HepG2 (cell line): ENCODE results near the gene TRAPPC10. TPM values are rescaled to one million over a fixed set of nuclear protein-coding genes. Genes with fewer than 3 reads are reported as not detected.

ENCODE experiments used
- ATAC-seq: fragments of 200-7000 bp; cut with Tn5 transposase; 3 replicates; pipeline ENCODE4 v1.9.1; 2020; ENCODE audit warnings: mild to moderate bottlenecking, moderate library complexity
- BruUV-seq: library from RNA; stranded (reverse); fragments of 400-500 nt; replicated peaks from 2 replicates; lab custom pipeline; 2021; lab: Mats Ljungman, UMichigan
- CTCF ChIA-PET: fragments of 300-600 bp; formaldehyde crosslinking; extraction: SDS; loops from one replicate; lab custom pipeline; 2021; ENCODE audit warnings: low total read pairs, inconsistent platforms, low intra/inter-chr PET ratio; lab: Yijun Ruan, JAX
- POLR2A ChIA-PET: fragments of 350-600 bp; sonication (Branson Sonifier 250); formaldehyde crosslinking; loops from one replicate; lab custom pipeline; 2020; ENCODE audit warnings: antibody characterized with exemption, inconsistent platforms; lab: Yijun Ruan, JAX
- DNase-seq: peaks from one replicate; pipeline ENCODE4 v3.0.0-alpha.2; 2015; ENCODE audit warnings: low spot score
- FAIRE-seq: peaks from 3 replicates; lab custom pipeline; 2011; peaks lifted over from hg19 to GRCh38; lab: Jason Lieb, UNC
- H2AFZ ChIP-seq: one replicate; pipeline ENCODE4 v1.6.1; 2011; ENCODE audit warnings: low read length, inconsistent platforms
- H3K27ac ChIP-seq: fragments of 300-600 bp; 3 replicates; pipeline ENCODE4 v1.8.0; 2011; ENCODE audit warnings: mixed run types, mild to moderate bottlenecking, mixed read lengths, low read length, inconsistent platforms; ENCODE audit not compliant: insufficient read depth; ENCODE audit errors: extremely low read length
- H3K27me3 ChIP-seq, 2 experiments: fragments of 200-600 bp in 1 of 2; 2 replicates in 1 of 2; 3 replicates in 1 of 2; pipeline versions ENCODE4 v1.6.0 to v1.8.0; 2011; ENCODE audit warnings: low read length in 2 of 2, mild to moderate bottlenecking in 2 of 2, moderate library complexity in 2 of 2, inconsistent platforms in 1 of 2; ENCODE audit not compliant: insufficient read depth in 2 of 2, control insufficient read depth in 1 of 2
- H3K36me3 ChIP-seq, 2 experiments: fragments of 200-600 bp in 1 of 2; replicated peaks in 1 of 2; 2 replicates in 1 of 2; 3 replicates in 1 of 2; pipeline versions ENCODE4 v1.5.1 to v1.8.0; 2011; ENCODE audit warnings: low read length in 2 of 2, inconsistent platforms in 1 of 2; ENCODE audit not compliant: insufficient read depth in 2 of 2, control insufficient read depth in 1 of 2
- H3K4me1 ChIP-seq: 2 replicates; pipeline ENCODE4 v1.5.1; 2012; ENCODE audit warnings: low read length, inconsistent platforms; ENCODE audit not compliant: insufficient read depth
- H3K4me2 ChIP-seq: 2 replicates; pipeline ENCODE4 v1.6.0; 2011; ENCODE audit warnings: low read depth, low read length, inconsistent platforms
- H3K4me3 ChIP-seq, 3 experiments: fragments of 200-600 bp in 1 of 3; sonication (generic), shearing (Covaris generic) in 1 of 3; replicated peaks in 1 of 3; 2 replicates each; pipeline ENCODE4 v1.5.1; 2011 to 2016; ENCODE audit warnings: low read length in 3 of 3, inconsistent platforms in 2 of 3, low read depth in 2 of 3, mild to moderate bottlenecking in 2 of 3, control low read depth in 1 of 3, mixed read lengths in 1 of 3; ENCODE audit not compliant: insufficient read depth in 1 of 3
- H3K79me2 ChIP-seq: one replicate; pipeline ENCODE4 v1.6.1; 2011; ENCODE audit warnings: low read length, inconsistent platforms; ENCODE audit not compliant: insufficient read depth
- H3K9ac ChIP-seq: 2 replicates; pipeline ENCODE4 v1.6.0; 2011; ENCODE audit warnings: mild to moderate bottlenecking, low read depth, low read length, inconsistent platforms; ENCODE audit not compliant: insufficient read depth
- H3K9me3 ChIP-seq: 2 replicates; pipeline ENCODE4 v1.5.1; 2012; ENCODE audit warnings: mild to moderate bottlenecking, low read length
- H4K20me1 ChIP-seq: 2 replicates; pipeline ENCODE4 v1.6.0; 2011; ENCODE audit warnings: inconsistent platforms, mild to moderate bottlenecking, low read length, moderate library complexity; ENCODE audit not compliant: insufficient read depth
- KLF16 ChIP-seq, 2 experiments: sonication (generic) in 1 of 2; formaldehyde crosslinking in 1 of 2; IDR thresholded peaks; 2 replicates each; pipeline versions ENCODE4 v1.6.1 to v1.8.0; 2016 to 2023; ENCODE audit warnings: missing genetic modification reagents in 2 of 2, missing compliant biosample characterization in 1 of 2
- MAFG ChIP-seq: sonication (generic); formaldehyde crosslinking; IDR thresholded peaks from 2 replicates; pipeline ENCODE4 v1.5.1; 2020; ENCODE audit warnings: mild to moderate bottlenecking, missing genetic modification reagents
- MEF2D ChIP-seq: sonication (generic); formaldehyde crosslinking; IDR thresholded peaks from 2 replicates; pipeline ENCODE4 v1.5.1; 2020; ENCODE audit warnings: mild to moderate bottlenecking, missing genetic modification reagents
- NR2F2 ChIP-seq: IDR thresholded peaks from 2 replicates; pipeline ENCODE4 v1.6.1; 2012; ENCODE audit warnings: low read depth, inconsistent platforms, borderline replicate concordance
- PPARG ChIP-seq: conservative IDR thresholded peaks from 2 replicates; pipeline ENCODE4 v1.6.1; 2016; ENCODE audit warnings: missing biosample characterization, missing genetic modification reagents
- PRMT3 ChIP-seq: sonication (generic); formaldehyde crosslinking; IDR thresholded peaks from 2 replicates; pipeline ENCODE4 v1.8.1; 2022; ENCODE audit warnings: low read depth, mild to moderate bottlenecking, moderate library complexity, missing genetic modification reagents, borderline replicate concordance
- PRPF4 ChIP-seq: fragments of 200-400 bp; formaldehyde crosslinking; IDR thresholded peaks from 2 replicates; pipeline ENCODE4 v1.6.1; 2016; ENCODE audit warnings: low read length, low read depth; ENCODE audit not compliant: poor library complexity, severe bottlenecking
- SKI ChIP-seq: fragments of 450-650 bp; IDR thresholded peaks from one replicate; pipeline ENCODE4 v1.6.1; 2018; ENCODE audit warnings: mild to moderate bottlenecking; ENCODE audit not compliant: partially characterized antibody
- ZFP62 ChIP-seq: sonication (generic); formaldehyde crosslinking; IDR thresholded peaks from 2 replicates; pipeline ENCODE4 v1.4.0; 2020; ENCODE audit warnings: missing genetic modification reagents
- ZFY ChIP-seq: sonication (generic); formaldehyde crosslinking; IDR thresholded peaks from 2 replicates; pipeline ENCODE4 v1.4.0; 2020; ENCODE audit warnings: missing genetic modification reagents
- ZNF773 ChIP-seq: sonication (generic); formaldehyde crosslinking; IDR thresholded peaks from 2 replicates; pipeline ENCODE4 v1.4.0; 2020; ENCODE audit warnings: missing genetic modification reagents, borderline replicate concordance
- ZZZ3 ChIP-seq: sonication (generic); formaldehyde crosslinking; IDR thresholded peaks from 2 replicates; pipeline ENCODE4 v1.4.0; 2020; ENCODE audit warnings: missing genetic modification reagents, mild to moderate bottlenecking, borderline replicate concordance
- WGBS: methylation state at CpG from one replicate; pipeline ENCODE4 v1.1.6; 2017; ENCODE audit warnings: low lambda C conversion rate; 5-methylcytosine and 5-hydroxymethylcytosine counted together
- in situ Hi-C: cut with HindIII; loops from 2 replicates; pipeline ENCODE4 v1.10.0; 2017; ENCODE audit warnings: low pct_unique_long_range_greater_than_20kb; ENCODE audit not compliant: extremely low pct_ligation_motif_present
- intact Hi-C: fragments of 100-400 bp; cut with micrococcal nuclease; formaldehyde crosslinking; loops from one replicate; pipeline ENCODE4 v1.10.0; 2022; ENCODE audit not compliant: unreplicated experiment
- polyA plus RNA-seq, 8 experiments: library from polyadenylated mRNA; depleted of rRNA in 3 of 8; stranded (reverse) in 7 of 8; unstranded in 1 of 8; fragments of >200 nt; fragmentation: Illumina TruSeq in 4 of 8; extraction: Trizol in 4 of 8; gene quantifications; 2 replicates each; pipeline versions ENCODE4 v1.2.1 to v1.2.3, GENCODE V29; 2011 to 2016; ENCODE audit warnings: low read depth in 4 of 8, missing spikeins in 1 of 8, mixed read lengths in 1 of 8; ENCODE audit not compliant: insufficient read depth in 1 of 8
- total RNA-seq, 5 experiments: library from RNA; depleted of rRNA; stranded (reverse); fragments of >200 nt; fragmentation: Illumina TruSeq; extraction: Trizol; gene quantifications; 2 replicates each; pipeline ENCODE4 v1.2.3, GENCODE V29; 2016; ENCODE audit warnings: low read depth in 1 of 5
- TF ChIP-seq, protein P1 (sequence below): sonication (generic); formaldehyde crosslinking; IDR thresholded peaks from 2 replicates; pipeline ENCODE4 v1.9.0; 2021; ENCODE audit warnings: missing genetic modification reagents, mild to moderate bottlenecking, borderline replicate concordance
- TF ChIP-seq, protein P2 (sequence below): sonication (generic); formaldehyde crosslinking; IDR thresholded peaks from 2 replicates; pipeline ENCODE4 v1.5.0; 2020; ENCODE audit warnings: missing genetic modification reagents, mild to moderate bottlenecking, borderline replicate concordance

The TRAPPC10 gene
- total and polyA plus RNA-seq, 2 of the 13 experiments (the other 11 are each of a cell fraction or from before 2014, with no cell fraction given) = 10.6 to 16.5 TPM

DNA sequence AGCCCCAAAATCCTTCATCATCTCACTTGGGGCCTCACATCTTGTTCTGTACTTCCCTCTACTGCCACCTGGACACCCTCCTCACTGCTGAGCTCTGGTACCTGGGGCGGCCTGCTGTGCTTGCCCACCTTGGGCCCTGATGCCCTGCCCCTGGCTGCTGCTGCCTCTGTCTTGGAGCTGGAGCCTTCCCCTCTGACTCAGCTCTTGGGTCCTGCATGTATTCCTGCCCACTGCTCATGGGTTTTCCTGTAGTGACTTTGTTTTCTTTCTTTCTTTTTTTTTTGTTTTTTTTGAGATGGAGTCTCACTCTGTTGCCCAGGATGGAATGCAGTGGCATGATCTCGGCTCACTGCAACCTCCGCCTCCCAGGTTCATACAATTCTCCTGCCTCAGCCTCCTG lies 37.5 kb downstream of the TRAPPC10 start:
- H3K9me3 ChIP-seq = no peaks in the 10 kb centered on the region
- TF ChIP-seq KLF16 (CRISPR knock-in tag; IDR thresholded peaks at IDR 0.05) (no peak), MAFG (CRISPR knock-in tag) (no peak), MEF2D (no peak), PRPF4 (no peak), ZFY (CRISPR knock-in tag) (no peak), PPARG (CRISPR knock-in tag) (no peak), NR2F2 (no peak), ZNF773 (CRISPR knock-in tag) (no peak), SKI (no peak), ZZZ3 (CRISPR knock-in tag) (no peak), ZFP62 (CRISPR knock-in tag) (no peak), PRMT3 (CRISPR knock-in tag) (no peak)
- TF ChIP-seq, protein P1, sequence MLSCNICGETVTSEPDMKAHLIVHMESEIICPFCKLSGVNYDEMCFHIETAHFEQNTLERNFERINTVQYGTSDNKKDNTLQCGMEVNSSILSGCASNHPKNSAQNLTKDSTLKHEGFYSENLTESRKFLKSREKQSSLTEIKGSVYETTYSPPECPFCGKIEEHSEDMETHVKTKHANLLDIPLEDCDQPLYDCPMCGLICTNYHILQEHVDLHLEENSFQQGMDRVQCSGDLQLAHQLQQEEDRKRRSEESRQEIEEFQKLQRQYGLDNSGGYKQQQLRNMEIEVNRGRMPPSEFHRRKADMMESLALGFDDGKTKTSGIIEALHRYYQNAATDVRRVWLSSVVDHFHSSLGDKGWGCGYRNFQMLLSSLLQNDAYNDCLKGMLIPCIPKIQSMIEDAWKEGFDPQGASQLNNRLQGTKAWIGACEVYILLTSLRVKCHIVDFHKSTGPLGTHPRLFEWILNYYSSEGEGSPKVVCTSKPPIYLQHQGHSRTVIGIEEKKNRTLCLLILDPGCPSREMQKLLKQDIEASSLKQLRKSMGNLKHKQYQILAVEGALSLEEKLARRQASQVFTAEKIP (CRISPR knock-in tag) = no peak
- TF ChIP-seq, protein P2, sequence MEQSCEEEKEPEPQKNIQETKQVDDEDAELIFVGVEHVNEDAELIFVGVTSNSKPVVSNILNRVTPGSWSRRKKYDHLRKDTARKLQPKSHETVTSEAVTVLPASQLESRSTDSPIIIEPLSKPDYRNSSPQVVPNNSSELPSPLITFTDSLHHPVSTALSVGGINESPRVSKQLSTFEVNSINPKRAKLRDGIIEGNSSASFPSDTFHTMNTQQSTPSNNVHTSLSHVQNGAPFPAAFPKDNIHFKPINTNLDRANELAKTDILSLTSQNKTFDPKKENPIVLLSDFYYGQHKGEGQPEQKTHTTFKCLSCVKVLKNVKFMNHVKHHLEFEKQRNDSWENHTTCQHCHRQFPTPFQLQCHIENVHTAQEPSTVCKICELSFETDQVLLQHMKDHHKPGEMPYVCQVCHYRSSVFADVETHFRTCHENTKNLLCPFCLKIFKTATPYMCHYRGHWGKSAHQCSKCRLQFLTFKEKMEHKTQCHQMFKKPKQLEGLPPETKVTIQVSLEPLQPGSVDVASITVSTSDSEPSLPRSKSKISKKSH (CRISPR knock-in tag) = no peak
- TF ChIP-seq, all 625 proteins: peak for 0
- CTCF ChIA-PET = no interaction called here
- Histone ChIP-seq H3K36me3 (peaks cover 8 to 25% of the 10 kb centered on the region in 2 experiments; a peak in 4 of 5 replicates), H4K20me1 (no peaks in the 10 kb centered on the region), H3K79me2 (no peaks in the 10 kb centered on the region), H3K27ac (no peak overlapping the region), H3K27me3 (no peaks in the 10 kb centered on the region), H3K4me3 (no peak overlapping the region), H3K4me2 (no peak overlapping the region), H3K9ac (no peak overlapping the region), H2AFZ (no peak overlapping the region), H3K4me1 (0 out of 2 replicates have a peak, but pooled peaks cover 8% of the 10 kb centered on the region)
- DNase-seq (no peak), ATAC-seq (no peak), FAIRE-seq (no peak)
- POLR2A ChIA-PET = no interaction called here
- WGBS = 97% methylated on average over 3 of the region's 3 CpGs
- in situ Hi-C loops (no loop called here), intact Hi-C loops (no loop called here)
- no TSS peak for BruUV-seq
